Activated CD8-positive, alpha-beta memory T cell treated with anti-CD3 and anti-CD28 coated beads for 36 hours (primary cell): Measurements from ENCODE around the gene JPH4. TPM values are rescaled to one million over a fixed set of nuclear protein-coding genes. Genes with fewer than 3 reads are reported as not detected.

ENCODE experiments used
- CTCF ChIA-PET: fragments of 350-600 bp; sonication (Branson Sonifier 250); formaldehyde crosslinking; loops from one replicate; lab custom pipeline; 2021; ENCODE audit warnings: antibody characterized with exemption; lab: Charles Lee
- POLR2A ChIA-PET: fragments of 350-600 bp; sonication (Branson Sonifier 250); formaldehyde crosslinking; loops from one replicate; lab custom pipeline; 2021; ENCODE audit warnings: antibody characterized with exemption; lab: Charles Lee
- total RNA-seq, 2 experiments: library from RNA; stranded (reverse); gene quantifications; one replicate each; pipeline ENCODE4 v1.2.3, GENCODE V29; 2021

The JPH4 gene
- total RNA-seq, 2 experiments from 2014 or later, result 0.52 to 0.65 TPM

DNA sequence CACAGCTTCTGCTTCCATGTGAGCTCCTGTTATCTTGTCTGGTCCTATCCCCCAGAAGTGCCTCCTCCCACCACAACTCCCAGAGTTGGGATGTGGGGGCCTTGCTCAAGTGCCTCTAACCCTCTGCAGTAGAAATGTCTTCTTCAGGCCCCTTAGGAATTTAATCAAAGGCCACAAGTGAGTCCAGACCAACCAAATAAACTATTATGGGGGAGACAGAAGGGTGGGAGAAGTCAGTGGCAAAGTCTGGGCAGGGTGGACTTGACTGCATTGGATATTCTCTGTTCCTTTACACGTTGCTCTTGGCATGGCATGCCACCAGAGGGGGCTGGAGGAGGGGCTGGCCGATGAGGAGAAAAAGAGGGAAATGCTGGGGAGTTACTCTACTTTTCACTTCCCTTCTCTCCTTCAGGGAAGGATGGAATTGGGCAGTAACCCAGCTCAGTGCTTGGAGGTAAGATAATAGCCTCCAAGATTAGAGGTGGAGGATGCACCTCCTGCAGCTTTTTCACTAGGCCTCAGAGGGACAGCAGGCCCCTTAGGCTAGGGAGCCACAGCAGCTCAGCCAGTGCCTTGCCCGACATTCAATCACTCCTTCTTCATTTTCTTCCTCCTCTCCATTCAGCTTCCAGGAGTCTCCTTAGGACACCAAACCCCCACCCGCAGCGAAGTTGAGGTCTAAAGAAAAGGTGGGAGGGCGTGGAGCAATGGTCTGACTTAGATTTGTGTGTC is 9.8 kb downstream of the JPH4 start:
- ChIA-PET CTCF (interaction anchor here (0.8 kb wide), 1 partner anchor 10 kb away, joined by 3 read pairs; no protein-coding TSS in a partner anchor), POLR2A (no interaction called here)

DNA sequence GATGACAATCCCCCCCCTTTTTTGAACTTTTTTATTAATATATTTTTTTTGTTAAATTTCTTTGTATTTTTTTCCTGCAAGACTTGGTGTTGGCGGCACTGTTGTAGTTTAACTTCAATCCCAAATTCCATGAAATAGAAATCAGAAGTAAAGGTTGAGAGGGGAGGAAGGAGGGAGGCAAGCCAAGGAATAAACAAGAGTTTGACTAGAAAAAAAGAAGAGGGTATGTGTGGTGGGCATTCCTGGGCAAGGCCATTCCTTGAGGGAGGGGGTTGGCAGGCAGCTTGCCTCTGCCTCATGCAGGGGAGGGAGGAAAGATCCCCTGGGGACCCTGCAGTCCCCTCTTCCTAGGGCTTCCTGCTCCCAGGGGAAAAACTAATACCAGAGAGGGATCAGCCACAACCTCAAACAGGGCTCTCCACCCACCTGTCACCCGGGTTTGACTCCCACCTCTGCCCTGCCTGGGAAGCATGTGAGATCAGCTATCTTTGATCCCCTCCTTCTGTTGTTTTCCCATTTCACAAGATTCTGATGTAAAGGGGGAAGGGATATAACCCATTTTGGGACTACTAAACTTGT is 10.5 kb downstream of the JPH4 start:
- ChIA-PET POLR2A (interaction anchor here (1.3 kb wide), 1 partner anchor 11 kb away, joined by 5 read pairs; no protein-coding TSS in a partner anchor), CTCF (interaction anchor here (1.1 kb wide), 1 partner anchor 340 kb away, joined by 3 read pairs; no protein-coding TSS in a partner anchor)

DNA sequence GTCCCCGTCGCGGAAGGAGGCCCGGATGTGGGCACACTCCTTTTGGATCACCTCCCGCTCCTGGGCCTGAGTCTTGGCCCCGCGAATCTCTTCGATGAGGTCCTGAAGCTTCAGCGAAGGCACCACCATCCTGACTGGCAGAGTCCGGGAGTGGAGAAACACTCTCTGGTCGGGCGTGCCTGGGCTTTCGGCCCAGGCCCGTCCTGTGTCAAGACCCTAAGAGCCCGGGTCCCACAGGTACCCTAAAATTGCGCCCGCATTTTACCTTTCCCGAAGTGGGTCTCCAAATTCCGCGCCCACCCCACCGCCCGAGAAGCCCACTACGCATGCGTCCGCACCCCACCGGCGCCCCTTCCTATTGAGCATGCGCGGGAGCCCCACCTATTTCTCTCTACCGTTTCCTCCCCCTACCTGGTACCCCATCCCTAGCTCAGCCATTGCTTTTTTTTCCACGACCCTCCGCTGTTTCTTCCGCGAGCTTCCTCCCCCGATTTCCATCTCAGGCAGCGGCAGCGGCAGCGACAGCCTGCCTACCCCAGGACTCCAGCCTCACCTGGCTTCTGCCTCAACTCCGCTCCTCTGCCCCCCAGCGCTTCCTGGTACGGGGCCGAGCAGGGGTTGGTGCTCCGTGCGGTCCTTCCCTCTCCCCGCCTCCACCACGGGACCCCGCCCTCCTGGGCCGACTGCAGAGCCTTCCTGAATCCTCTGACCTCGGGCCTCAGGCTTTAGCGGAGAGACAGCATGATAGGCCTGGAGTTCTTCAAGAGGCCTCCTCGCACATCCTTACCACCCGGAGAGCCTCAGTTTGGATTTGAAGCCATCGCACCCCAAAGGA is 11.2 kb downstream of the JPH4 start, which contains the start of gene AP1G2:
Gene AP1G2 (minus strand): TSS at position 606 of the 835 bp plus-strand sequence. CDS start 477 bp downstream, at position 129.
- ChIA-PET POLR2A (interaction anchor here (0.5 to 1.3 kb wide), 3 partner anchors 10 to 645 kb away, joined by 3 to 5 read pairs (median 4); no protein-coding TSS in a partner anchor), CTCF (interaction anchor here (1.1 to 1.5 kb wide), 4 partner anchors 9 to 341 kb away, joined by 3 to 8 read pairs (median 4); no protein-coding TSS in a partner anchor)

DNA sequence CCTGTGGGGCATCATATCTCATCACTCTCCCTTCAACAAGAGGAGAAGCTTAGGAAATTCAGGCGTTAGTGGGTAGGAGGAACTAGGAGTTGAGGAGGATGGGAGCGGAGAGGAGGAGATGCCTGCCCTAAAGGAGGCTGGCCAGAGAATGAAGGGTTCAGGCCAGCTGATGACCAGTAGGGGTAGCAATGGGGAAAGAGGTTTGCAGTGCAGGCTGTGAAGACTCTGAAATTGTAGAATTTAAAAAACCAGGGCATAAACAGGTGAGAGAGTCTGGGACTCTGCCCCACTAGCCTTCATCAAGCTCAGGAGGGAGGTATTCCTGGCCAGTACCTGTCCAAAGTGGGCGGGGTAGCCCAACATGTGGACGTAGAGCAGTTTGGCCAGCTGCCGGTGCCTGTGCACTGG is 11.8 kb downstream of the JPH4 start:
- ChIA-PET POLR2A (interaction anchor here (0.5 to 1.3 kb wide), 3 partner anchors 10 to 645 kb away, joined by 3 to 5 read pairs (median 4); no protein-coding TSS in a partner anchor), CTCF (interaction anchor here (1.1 to 1.5 kb wide), 4 partner anchors 9 to 341 kb away, joined by 3 to 8 read pairs (median 4); no protein-coding TSS in a partner anchor)

DNA sequence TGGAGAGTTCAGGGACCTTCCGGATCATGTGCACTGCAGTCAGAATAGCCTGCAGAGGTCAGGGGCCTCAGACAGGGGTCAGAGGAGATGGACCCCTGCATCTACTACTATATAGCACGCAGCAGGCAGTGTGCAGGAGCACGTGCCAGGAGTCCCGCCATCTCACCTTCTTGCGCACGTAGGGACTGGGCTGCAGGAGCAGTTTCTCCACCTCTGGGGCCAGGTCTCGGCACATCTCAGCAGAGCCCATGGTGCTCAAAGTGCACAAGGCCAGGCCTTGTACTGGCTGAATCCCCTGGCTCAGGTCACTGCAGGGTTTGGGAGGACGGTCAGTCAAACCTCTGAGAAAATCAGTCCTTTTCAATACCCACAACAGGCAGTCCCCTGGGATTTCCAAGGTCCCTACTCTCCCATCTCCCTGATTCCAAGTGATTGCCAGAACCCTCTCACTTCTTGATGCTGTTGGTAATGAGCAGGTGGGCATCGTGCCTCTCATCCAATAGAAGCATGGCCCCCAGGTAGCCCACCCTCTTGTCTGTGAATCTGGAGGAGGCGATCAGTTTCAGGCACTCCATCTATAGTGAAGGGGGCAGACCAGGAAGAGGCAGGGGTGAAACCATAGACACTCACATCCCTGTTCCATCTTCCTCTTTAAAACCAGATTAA is 12.3 kb downstream of the JPH4 start:
- ChIA-PET CTCF (interaction anchor here (1.1 to 1.5 kb wide), 4 partner anchors 8 to 88 kb away, joined by 3 to 8 read pairs (median 5); no protein-coding TSS in a partner anchor), POLR2A (interaction anchor here (1.0 kb wide), 1 partner anchor 11 kb away, joined by 4 read pairs; no protein-coding TSS in a partner anchor)

- CTCF ChIA-PET, result interaction anchor here (1.5 kb wide), 1 partner anchor 87 kb away, joined by 4 read pairs; no protein-coding TSS in a partner anchor
- POLR2A ChIA-PET, result no interaction called here
Observed at GRCh38 chr14:23565626-23566025, 13.0 kb downstream of the JPH4 start.

DNA sequence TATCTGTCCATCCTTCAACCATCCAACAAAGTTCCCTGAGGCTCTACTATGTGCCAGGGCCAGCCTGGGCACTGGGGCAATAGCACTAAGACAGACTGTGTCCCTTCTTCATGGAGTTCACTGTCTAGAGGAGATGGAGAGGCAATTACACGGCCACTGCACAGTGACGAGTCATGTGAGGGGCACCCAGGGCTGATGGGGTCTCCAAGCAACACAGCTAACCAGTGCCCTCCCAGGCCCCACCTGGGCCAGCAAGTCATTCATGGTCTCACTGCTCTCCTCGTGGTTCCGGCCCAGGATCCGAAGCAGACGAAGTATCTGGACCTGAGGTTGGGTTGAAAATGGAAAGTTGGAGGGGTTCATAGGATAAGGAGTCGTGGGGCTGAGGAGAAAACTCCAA is 13.7 kb downstream of the JPH4 start:
- ChIA-PET POLR2A (interaction anchor here (0.6 kb wide), 1 partner anchor 11 kb away, joined by 3 read pairs; no protein-coding TSS in a partner anchor), CTCF (interaction anchor here (1.5 kb wide), 1 partner anchor 86 kb away, joined by 4 read pairs; no protein-coding TSS in a partner anchor)

GRCh38 chr14:23564181-23564812 is 14.3 kb downstream of the JPH4 start:
- ChIA-PET POLR2A (no interaction called here), CTCF (interaction anchor here (1.3 to 1.9 kb wide), 3 partner anchors 12 to 86 kb away, joined by 5 to 10 read pairs (median 5); no protein-coding TSS in a partner anchor)

DNA sequence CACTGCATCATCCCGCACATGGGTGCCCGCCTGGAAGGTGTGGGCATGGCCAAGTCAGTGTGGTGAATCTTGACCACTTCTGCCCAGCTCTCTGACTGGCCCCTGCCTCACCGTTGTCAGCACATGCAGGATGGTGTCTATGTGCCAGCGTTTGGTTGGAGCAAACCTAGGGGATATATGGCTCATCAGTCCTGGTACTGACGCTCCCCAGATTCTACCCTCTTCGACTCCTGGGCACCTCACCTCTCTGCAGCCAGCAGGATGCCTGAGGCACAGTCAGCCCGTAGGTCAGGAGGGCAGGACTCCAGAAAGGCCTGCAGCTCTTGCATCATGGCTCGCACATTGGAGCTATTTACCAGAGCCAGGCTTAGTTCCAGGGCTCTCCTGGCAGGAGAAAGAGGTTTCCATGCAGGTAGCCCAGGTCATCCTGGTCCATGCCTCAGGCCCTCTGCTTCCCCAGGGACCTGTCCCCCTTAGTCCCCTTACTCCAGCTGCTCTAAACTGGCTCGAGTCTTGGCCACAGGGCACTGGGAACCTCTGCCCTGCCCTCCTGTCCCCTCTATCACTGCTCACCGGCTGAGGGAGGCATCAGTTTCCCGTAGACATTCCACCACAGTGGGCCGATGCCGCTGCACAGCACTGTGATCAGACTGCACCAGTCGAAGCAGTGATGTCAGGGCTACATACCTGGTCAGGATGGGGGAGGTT is 15.0 kb downstream of the JPH4 start:
- CTCF ChIA-PET, result interaction anchor here (0.6 to 1.9 kb wide), 9 partner anchors 9 to 194 kb away, joined by 3 to 10 read pairs (median 4); no protein-coding TSS in a partner anchor

DNA sequence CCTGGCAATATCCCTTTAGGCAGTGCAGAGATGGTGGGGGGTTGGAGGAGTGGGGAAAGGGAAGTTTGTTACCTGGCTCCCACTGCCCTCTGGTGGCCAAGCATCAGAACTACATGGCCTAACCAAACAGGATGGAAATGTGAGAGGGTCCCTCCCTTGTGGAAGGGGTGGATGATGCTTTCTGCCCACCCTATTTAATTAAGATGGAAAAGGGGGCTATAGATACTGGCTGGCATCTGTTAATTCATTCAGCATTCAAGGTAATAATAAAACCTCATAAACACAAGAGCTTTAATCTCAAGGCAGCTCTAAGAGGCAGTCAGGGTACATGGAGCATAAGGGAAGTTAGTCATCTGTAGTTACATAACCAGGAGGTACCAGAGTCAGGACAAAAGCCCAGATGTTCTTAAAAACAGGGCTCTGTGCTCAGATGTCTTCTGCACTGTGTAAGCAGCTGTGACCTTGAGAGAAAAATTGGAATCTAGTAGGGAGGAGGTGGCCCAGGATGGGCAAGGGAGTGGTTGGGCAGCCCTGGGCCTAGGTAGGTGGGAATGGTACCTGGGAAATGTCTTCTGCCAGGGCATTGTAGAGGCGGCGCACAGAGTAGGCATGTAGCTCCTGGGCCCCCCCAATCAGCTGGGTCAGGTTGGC is 15.6 kb downstream of the JPH4 start:
- ChIA-PET CTCF (interaction anchor here (0.6 to 1.9 kb wide), 10 partner anchors 9 to 571 kb away, joined by 3 to 10 read pairs (median 4); no protein-coding TSS in a partner anchor), POLR2A (interaction anchor here (0.6 kb wide), 1 partner anchor 9 kb away, joined by 3 read pairs; no protein-coding TSS in a partner anchor)

More for the DNA sequence above, 15.0 kb downstream of the JPH4 start:
- POLR2A ChIA-PET, result interaction anchor here (0.6 kb wide), 1 partner anchor 10 kb away, joined by 3 read pairs; no protein-coding TSS in a partner anchor

- POLR2A ChIA-PET, result interaction anchor here (1.0 to 1.4 kb wide), 2 partner anchors 83 to 241 kb away, joined by 3 to 6 read pairs; no protein-coding TSS in a partner anchor
- CTCF ChIA-PET, result interaction anchor here (0.6 to 3.3 kb wide), 11 partner anchors 8 to 572 kb away, joined by 3 to 25 read pairs (median 4); no protein-coding TSS in a partner anchor
Observed at GRCh38 chr14:23561873-23562821, 16.4 kb downstream of the JPH4 start.

DNA sequence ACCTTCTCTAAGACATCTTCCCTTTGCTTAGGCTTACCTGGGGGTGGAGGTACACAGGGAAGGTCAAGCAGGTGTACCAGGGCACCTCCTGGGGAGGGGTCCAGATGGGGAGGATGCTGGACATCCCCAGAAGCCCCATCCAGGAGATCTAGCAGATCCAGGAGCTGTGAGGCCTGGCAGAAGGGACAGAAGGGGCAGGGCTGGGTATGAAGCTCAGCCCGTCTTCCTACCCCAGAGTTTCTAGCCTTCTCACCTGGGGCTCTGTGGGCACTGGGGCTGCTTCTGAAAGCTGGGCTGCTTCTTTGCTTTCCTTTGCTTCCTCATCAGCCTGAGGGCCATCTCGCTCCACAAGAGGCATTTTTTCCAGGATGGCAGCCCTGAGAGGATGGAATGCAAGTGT is 17.3 kb downstream of the JPH4 start:
- ChIA-PET CTCF (interaction anchor here (0.7 to 3.3 kb wide), 7 partner anchors 18 to 867 kb away, joined by 3 to 25 read pairs (median 4); no protein-coding TSS in a partner anchor), POLR2A (interaction anchor here (1.0 to 1.4 kb wide), 2 partner anchors 83 to 240 kb away, joined by 3 to 6 read pairs; no protein-coding TSS in a partner anchor)

DNA sequence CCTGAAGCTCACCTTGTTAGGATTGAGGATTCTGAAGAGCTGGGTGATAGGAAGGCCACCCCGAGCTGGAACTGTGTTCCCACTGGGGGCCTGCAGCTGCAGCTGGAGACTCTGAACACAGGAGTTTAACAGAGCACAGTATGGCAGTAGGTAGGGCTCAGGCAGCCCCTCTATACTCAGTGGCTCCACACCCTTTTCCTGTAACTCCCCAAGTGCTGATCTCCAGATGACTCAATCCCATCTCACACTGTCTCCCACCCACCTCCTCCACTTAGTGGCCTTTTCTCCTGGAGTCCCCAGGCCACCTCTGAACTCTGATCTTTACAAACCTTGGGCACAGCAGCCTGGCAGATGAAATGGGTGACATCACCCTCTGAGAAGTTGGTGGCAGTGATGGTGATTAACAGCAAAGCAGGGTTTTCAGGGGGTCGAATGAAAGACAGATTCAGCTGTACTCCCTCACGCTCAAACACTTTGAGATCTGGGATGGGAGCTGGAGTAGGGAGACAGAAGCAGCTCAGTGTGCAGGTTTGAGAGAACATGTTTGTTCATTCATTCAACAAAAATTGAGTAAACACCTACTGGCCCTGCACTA is 18.6 kb downstream of the JPH4 start:
- ChIA-PET CTCF (interaction anchor here (1.0 to 3.3 kb wide), 10 partner anchors 19 to 370 kb away, joined by 3 to 25 read pairs (median 4); no protein-coding TSS in a partner anchor), POLR2A (no interaction called here)
